Skeletal muscle tissue (tissue), 4 donors: Measurements from ENCODE around the gene TIMP4. TPM values are rescaled to one million over a fixed set of nuclear protein-coding genes. Genes with fewer than 3 reads are reported as not detected.

Source experiments
- H3K27ac ChIP-seq: one replicate; pipeline ENCODE4 v1.7.0; 2013; ENCODE audit warnings: mild to moderate bottlenecking, low read depth, low read length, inconsistent platforms
- H3K27me3 ChIP-seq, 3 donors: one replicate each; pipeline ENCODE4 v1.7.0; 2013; ENCODE audit warnings: low read length in 3 of 3; ENCODE audit not compliant: control insufficient read depth in 3 of 3, insufficient read depth in 3 of 3
- H3K36me3 ChIP-seq, 3 donors: one replicate each; pipeline ENCODE4 v1.7.0; 2013; ENCODE audit warnings: low read length in 3 of 3; ENCODE audit not compliant: control insufficient read depth in 3 of 3, insufficient read depth in 3 of 3
- H3K4me1 ChIP-seq, 3 donors: one replicate each; pipeline ENCODE4 v1.7.0; 2013; ENCODE audit warnings: low read length in 3 of 3, mild to moderate bottlenecking in 3 of 3; ENCODE audit not compliant: control insufficient read depth in 3 of 3, insufficient read depth in 3 of 3
- H3K4me3 ChIP-seq, 3 donors: one replicate each; pipeline ENCODE4 v1.7.0; 2013; ENCODE audit warnings: low read length in 3 of 3
- H3K9ac ChIP-seq, 3 donors: one replicate each; pipeline ENCODE4 v1.7.0; 2013; ENCODE audit warnings: low read length in 3 of 3, mild to moderate bottlenecking in 3 of 3, moderate library complexity in 2 of 3, low read depth in 1 of 3
- H3K9me3 ChIP-seq, 3 donors: one replicate each; pipeline ENCODE4 v1.7.0; 2013; ENCODE audit warnings: low read length in 3 of 3; ENCODE audit not compliant: control insufficient read depth in 3 of 3
- total RNA-seq: library from RNA; depleted of rRNA; stranded (reverse); fragments of >200 nt; gene quantifications from one replicate; pipeline ENCODE4 v1.2.3, GENCODE V29; 2014
- donor health status: Osteomylitis.

TIMP4 gene
- total RNA-seq, 1 donor from 2014 or later: 4.7 TPM

DNA sequence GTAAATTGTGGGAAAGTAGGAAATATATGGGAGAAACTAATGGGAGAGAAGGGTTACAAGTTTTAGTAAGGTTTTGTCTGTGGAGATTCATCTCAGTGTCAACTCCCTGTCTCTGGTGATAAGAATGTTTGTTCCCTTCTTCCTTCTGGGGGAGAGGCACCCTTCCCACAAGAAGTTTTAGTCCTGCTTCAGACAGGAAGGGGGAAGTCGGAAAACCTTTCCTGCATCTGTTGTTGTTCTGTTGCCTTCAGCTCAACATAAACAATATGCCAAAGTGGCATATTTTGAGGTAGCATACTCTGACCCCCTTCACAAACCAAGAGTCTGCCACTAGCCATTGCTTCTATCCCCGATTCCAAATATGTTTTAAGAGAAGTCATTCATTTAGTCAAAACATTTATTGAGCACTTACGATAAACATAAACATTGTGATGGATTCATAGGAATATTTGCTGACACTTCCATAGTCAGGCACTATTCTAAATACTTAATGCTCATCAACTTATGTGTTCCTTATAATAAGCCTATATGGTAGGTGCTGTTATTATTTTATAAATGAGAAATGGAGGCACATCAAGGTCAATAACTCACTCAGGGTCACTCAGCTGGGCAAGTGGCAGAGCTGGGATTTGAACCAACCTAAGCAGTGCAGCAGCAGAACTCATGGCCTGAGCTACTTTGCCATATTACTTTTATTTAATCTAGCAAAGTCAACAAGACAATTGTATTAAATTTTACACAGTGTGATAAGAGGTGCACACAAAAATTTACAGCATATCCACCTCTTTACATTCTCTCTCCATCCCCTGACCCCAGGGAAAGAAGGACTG lies 34.2 kb upstream of the TIMP4 start:
- peaks cover 0 to 2% (median 0%) of the 10 kb centered on the region in 3 donors for H3K27me3 ChIP-seq
- no peak overlapping the region for H3K27ac ChIP-seq
- peaks cover 0 to 9% (median 3%) of the 10 kb centered on the region in 3 donors for H3K4me1 ChIP-seq
- H3K36me3 ChIP-seq: no peaks in the 10 kb centered on the region
- no peak overlapping the region for H3K4me3 ChIP-seq
- no peak overlapping the region for H3K9ac ChIP-seq
- H3K9me3 ChIP-seq: no peaks in the 10 kb centered on the region

DNA sequence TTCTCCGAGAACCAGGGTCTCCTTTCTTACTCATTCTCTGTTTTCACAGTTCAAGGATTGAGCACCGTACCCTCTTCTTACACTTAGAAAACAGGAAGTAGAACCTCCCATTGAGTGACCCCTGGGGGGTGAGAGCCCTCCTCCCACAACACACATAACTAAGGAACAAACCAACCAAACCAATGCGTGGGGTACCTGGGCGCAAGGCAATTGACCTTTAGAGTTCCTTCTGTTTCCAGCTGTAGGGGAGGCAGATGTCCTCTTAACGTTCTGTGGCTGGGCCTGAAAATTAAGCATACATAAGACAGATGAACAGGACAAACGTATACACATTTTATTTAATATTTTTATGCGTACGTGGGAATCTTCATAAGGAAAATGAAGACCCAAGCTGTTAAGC lies 33.5 kb upstream of the TIMP4 start:
- Histone ChIP-seq H3K36me3 (no peaks in the 10 kb centered on the region), H3K9me3 (no peaks in the 10 kb centered on the region), H3K9ac (no peak overlapping the region), H3K4me1 (peaks cover 0 to 9% (median 3%) of the 10 kb centered on the region in 3 donors), H3K27ac (no peak overlapping the region), H3K4me3 (no peak overlapping the region), H3K27me3 (peaks cover 0 to 2% (median 0%) of the 10 kb centered on the region in 3 donors)

DNA sequence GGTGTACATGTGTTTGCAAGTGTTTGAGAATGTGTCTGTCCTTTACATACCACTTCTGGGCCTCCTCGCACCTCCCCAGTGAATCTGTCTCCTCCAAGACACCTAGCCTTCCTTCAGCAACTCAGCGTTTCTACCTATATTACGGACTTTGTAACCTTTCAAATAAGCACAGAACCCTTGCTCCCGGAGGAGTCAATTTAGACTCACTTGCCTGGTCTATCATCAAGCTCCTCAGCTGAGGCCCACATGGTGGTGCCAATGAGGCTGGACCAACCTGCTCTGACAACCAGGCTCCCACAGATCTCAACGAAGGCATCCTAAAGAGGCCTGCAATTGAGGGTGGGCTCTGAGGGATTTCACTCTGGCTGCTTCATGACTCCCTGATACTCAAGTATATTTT lies 32.8 kb upstream of the TIMP4 start:
- no peak overlapping the region for H3K27ac ChIP-seq
- no peak overlapping the region for H3K9ac ChIP-seq
- no peaks in the 10 kb centered on the region for H3K9me3 ChIP-seq
- H3K4me3 ChIP-seq: no peak overlapping the region
- no peaks in the 10 kb centered on the region for H3K36me3 ChIP-seq
- peaks cover 0 to 2% (median 0%) of the 10 kb centered on the region in 3 donors for H3K27me3 ChIP-seq
- peaks cover 0 to 9% (median 3%) of the 10 kb centered on the region in 3 donors for H3K4me1 ChIP-seq

DNA sequence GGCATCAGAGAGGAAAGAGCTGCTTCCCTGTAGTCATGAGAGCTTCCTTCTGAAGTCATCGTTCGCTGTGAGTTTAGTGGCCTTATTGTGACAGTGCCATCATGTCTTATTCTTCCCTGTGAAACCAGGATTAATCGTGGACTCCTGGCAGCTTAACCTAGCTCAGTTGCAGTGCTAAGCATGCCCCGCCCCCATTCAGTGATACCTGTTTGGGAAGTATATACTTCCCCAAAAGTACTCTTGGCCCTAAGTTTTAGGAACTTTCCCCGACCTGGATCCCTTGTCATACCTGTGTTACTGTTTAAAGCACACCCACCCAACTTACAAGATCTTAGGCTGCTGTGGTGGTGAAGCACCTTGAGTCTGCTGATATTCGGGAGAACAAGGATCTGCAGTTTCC lies 32.1 kb upstream of the TIMP4 start:
- no peak overlapping the region for H3K4me3 ChIP-seq
- no peaks in the 10 kb centered on the region for H3K9me3 ChIP-seq
- H3K27me3 ChIP-seq: peaks cover 0 to 2% (median 0%) of the 10 kb centered on the region in 3 donors
- no peak overlapping the region for H3K9ac ChIP-seq
- H3K4me1 ChIP-seq: peaks cover 0 to 9% (median 3%) of the 10 kb centered on the region in 3 donors
- H3K27ac ChIP-seq: no peak overlapping the region
- H3K36me3 ChIP-seq: no peaks in the 10 kb centered on the region

DNA sequence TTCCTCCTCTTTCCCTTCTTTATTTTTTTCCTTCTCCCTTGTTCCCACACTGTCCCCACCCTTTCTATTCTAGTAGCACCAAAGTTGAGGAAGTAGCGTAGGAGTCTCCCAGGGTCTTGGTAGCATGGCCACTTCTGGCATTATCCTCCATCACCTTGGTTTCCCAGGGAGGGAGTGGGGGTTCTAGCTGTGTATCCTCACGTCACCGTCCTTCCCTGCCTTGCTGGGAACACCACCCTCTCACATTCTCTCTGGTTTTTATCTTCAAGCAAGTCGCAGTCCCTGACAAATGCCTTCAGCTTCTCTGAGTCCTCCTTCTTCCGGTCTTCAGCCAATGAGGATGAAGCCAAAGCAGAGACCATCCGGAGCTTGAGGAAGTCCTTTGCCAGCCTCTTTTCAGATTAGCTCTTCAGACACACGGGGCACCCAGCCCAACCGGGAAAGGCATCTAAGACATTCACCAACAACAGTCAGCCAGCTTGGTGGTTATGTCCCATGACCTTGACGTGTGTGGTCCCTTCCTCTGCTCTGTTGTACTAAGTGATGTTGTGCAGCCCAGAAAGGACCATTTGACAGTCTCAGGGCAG lies 31.6 kb upstream of the TIMP4 start:
- H3K27me3 ChIP-seq: peaks cover 0 to 2% (median 0%) of the 10 kb centered on the region in 3 donors
- no peak overlapping the region for H3K9ac ChIP-seq
- no peak overlapping the region for H3K4me3 ChIP-seq
- H3K36me3 ChIP-seq: no peaks in the 10 kb centered on the region
- H3K27ac ChIP-seq: no peak overlapping the region
- peaks cover 0 to 9% (median 3%) of the 10 kb centered on the region in 3 donors for H3K4me1 ChIP-seq
- no peaks in the 10 kb centered on the region for H3K9me3 ChIP-seq

DNA sequence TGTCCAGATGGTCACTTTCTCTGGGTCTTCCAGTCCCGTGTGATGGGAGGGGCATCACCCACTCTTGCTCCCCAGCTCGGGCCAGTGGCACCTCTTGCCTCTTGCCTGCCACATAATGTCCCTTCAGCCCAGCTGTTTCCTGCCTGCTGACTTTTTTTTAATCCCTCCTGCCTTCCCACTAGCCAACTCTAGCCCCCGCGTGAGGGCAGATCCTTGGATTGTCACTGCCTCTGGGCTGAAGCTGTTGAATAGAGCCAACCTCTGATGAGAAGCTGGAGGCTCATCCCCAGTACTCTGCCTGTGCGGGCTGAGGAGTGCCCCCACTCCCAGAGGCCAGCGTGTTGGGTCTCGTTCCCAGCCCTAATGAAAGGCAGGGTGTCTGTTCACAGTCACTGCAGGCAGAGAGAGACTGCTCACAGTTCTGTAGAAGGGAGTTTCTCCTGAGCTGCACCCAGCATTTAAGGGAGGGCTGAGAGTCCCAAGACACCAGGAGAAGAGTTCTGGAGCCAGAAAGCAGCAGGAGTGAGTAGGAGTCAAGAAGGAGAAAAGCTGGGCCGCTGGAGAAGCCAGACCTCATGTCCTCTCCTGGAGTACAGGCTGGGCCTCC lies 30.1 kb upstream of the TIMP4 start:
- no peak overlapping the region for H3K9ac ChIP-seq
- peaks cover 0 to 2% (median 0%) of the 10 kb centered on the region in 3 donors for H3K27me3 ChIP-seq
- H3K4me3 ChIP-seq: no peak overlapping the region
- H3K4me1 ChIP-seq: peaks cover 0 to 2% (median 0%) of the 10 kb centered on the region in 3 donors
- no peaks in the 10 kb centered on the region for H3K36me3 ChIP-seq
- H3K27ac ChIP-seq: no peak overlapping the region
- H3K9me3 ChIP-seq: no peaks in the 10 kb centered on the region

DNA sequence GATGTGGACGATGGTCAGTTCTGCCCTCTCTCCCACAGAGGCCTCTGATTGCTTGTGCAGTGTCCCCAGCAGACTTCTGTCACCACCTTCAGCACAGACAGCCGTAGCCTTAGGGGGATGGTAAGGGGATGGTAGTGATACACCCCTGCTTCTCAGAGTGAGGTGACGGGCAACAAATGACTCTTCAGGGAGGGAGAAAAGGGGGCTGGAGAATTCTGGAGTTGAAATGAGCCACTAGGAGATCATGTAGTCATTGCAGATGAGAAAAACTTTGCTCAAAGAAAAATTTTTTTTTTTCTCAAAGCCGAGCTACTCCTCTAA lies 29.6 kb upstream of the TIMP4 start:
- H3K27me3 ChIP-seq: peaks cover 0 to 2% (median 0%) of the 10 kb centered on the region in 3 donors
- H3K4me3 ChIP-seq: no peak overlapping the region
- H3K9me3 ChIP-seq: no peaks in the 10 kb centered on the region
- no peak overlapping the region for H3K9ac ChIP-seq
- no peaks in the 10 kb centered on the region for H3K36me3 ChIP-seq
- no peaks in the 10 kb centered on the region for H3K4me1 ChIP-seq
- peak overlapping the region; percentile 23 for H3K27ac ChIP-seq

DNA sequence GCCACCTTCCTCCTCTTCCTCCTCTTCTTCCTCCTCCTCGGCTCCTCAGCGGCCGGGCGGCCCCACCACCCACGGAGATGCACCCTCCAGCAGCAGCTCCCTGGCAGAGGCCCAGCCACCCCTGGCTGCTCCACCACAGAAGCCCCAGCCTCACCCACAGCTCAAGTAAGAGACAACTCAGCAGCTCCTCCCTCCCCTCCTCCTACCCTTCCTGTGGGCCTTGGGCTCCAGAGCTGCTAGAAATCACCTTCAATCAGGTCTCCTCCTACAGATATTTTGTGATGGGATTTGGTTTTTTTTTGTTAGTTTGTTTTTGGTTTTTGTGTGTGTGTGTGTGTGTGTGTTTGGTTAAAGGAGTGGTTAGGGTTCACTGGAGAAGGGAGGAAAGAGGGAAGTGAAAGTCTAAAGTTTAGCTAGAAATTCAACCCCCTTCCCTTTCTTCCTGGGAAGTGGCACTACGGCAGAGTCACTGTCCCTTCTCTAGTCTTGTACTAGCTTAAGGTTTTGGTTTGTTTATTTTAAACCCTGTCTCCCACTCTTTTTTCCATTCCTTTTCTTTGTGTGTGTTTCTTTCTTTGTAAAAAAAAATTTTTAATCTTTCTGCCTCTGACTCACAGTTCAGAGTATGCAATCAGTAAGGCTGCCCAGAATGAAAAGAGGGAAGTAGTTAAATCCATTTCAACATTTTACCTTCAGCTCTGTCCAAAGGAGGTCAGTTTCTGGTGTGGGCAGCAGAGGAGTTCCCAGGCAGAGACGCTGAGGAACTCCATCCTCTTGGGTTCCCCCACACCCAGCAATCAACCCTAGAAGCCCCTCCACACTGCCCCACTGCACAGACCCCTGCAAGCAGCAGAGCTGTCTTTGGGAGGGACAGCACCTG lies 29.0 kb upstream of the TIMP4 start:
- Histone ChIP-seq H3K9ac (no peak overlapping the region), H3K4me1 (no peaks in the 10 kb centered on the region), H3K27ac (peak overlapping the region; percentile 25)

DNA sequence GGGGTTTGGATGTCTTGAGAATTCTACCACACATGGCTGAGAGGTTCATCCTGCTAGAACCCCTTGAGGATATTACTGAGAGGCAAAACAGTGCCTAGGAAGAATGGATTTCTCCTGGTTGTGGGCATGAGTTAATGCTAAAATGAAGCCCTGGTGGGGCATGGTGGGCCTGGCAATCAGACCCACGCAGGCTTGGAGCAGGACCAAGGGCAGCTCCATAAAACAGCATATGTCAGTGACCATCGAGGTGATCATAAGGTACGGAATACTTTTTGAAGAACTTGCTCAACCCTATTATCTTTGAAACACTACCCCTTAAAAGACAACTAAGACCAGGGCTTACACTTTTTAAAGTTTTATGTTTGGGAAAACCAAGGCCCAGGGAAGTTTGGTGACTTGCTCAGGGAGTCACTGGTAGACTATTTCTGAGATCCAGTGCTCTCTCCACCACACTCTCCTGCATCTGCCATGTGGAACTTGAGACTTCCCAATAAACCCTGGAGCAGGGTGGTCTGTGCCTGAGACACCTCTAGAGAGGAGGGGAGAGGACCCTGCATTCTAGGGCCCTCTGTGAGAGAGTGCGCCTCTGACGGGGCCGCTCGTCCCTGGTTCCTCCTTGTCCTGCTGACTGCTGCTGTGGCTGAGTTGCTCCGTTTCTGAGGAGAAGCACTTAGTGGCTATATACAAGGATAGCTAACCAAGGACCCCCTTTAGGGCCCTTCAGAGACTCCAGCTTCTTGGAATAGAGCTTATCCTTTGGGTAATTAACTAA lies 28.0 kb upstream of the TIMP4 start:
- peaks cover 0 to 2% (median 0%) of the 10 kb centered on the region in 3 donors for H3K27me3 ChIP-seq
- no peak overlapping the region for H3K4me3 ChIP-seq
- peak overlapping the region; percentile 25 for H3K27ac ChIP-seq
- H3K36me3 ChIP-seq: no peaks in the 10 kb centered on the region
- H3K4me1 ChIP-seq: no peaks in the 10 kb centered on the region
- H3K9me3 ChIP-seq: no peaks in the 10 kb centered on the region
- no peak overlapping the region for H3K9ac ChIP-seq

More for the DNA sequence above, 29.0 kb upstream of the TIMP4 start:
- H3K4me3 ChIP-seq: no peak overlapping the region
- no peaks in the 10 kb centered on the region for H3K36me3 ChIP-seq
- H3K27me3 ChIP-seq: peaks cover 0 to 2% (median 0%) of the 10 kb centered on the region in 3 donors
- H3K9me3 ChIP-seq: no peaks in the 10 kb centered on the region
